Spinal cord (tissue), 10 donors: ENCODE data around the gene CSTF3. TPM values are rescaled to one million over a fixed set of nuclear protein-coding genes. Genes with fewer than 3 reads are reported as not detected.

ENCODE experiments used
- DNase-seq, 6 donors: peaks; one replicate each; pipeline versions ENCODE4 v3.0.0 to v3.0.0-alpha.2; 2013 to 2015; ENCODE audit warnings: low spot score in 6 of 6, low read depth in 4 of 6
- H3K27ac ChIP-seq: one replicate; pipeline ENCODE4 v1.5.1; 2013; ENCODE audit warnings: low read depth, low read length, control low read depth
- H3K27me3 ChIP-seq: one replicate; pipeline ENCODE4 v1.6.1; 2013; ENCODE audit warnings: low read length; ENCODE audit not compliant: control insufficient read depth, insufficient read depth
- H3K36me3 ChIP-seq: one replicate; pipeline ENCODE4 v1.6.1; 2013; ENCODE audit warnings: low read length; ENCODE audit not compliant: control insufficient read depth, insufficient read depth
- H3K4me1 ChIP-seq: one replicate; pipeline ENCODE4 v1.6.1; 2013; ENCODE audit warnings: low read length; ENCODE audit not compliant: control insufficient read depth, insufficient read depth
- H3K4me3 ChIP-seq: one replicate; pipeline ENCODE4 v1.5.1; 2013; ENCODE audit warnings: low read depth, low read length, control low read depth
- H3K9me3 ChIP-seq: one replicate; pipeline ENCODE4 v1.6.1; 2013; ENCODE audit warnings: low read length; ENCODE audit not compliant: control insufficient read depth, insufficient read depth
- WGBS: methylation state at CpG from one replicate; pipeline ENCODE4 v1.1.5; 2013; ENCODE audit warnings: missing lambda C conversion rate; ENCODE audit not compliant: insufficient coverage; 5-methylcytosine and 5-hydroxymethylcytosine counted together
- polyA plus RNA-seq, 2 donors: library from polyadenylated mRNA; unstranded; fragments of 120-200 nt; gene quantifications; one replicate each; pipeline ENCODE4 v1.2.1, GENCODE V29; 2013; ENCODE audit not compliant: insufficient read length in 2 of 2
- total RNA-seq, 2 donors: library from RNA; depleted of rRNA in 1 of 2; stranded (reverse); fragments of 120-200 nt in 1 of 2; fragments of >200 nt in 1 of 2; gene quantifications; one replicate each; pipeline versions ENCODE4 v1.2.3 to v1.2.4, GENCODE V29; 2013 to 2014
- donor health status: healthy.

The CSTF3 gene
- total and polyA plus RNA-seq, 4 donors = 24.3 to 75.3 (median 55.2) TPM

GRCh38 chr11:33110083-33110482, 51.2 kb downstream of the CSTF3 start:
- Histone ChIP-seq H3K4me1 (no peaks in the 10 kb centered on the region), H3K9me3 (no peaks in the 10 kb centered on the region), H3K27ac (no peak overlapping the region), H3K36me3 (no peaks in the 10 kb centered on the region), H3K4me3 (no peak overlapping the region), H3K27me3 (no peaks in the 10 kb centered on the region)
- no CpG with 5 or more reads among the region's 1 CpG for WGBS
- DNase-seq = peak in 1 of 6 donors; percentile 15

- Histone ChIP-seq H3K4me3 (no peak overlapping the region), H3K27ac (no peak overlapping the region), H3K36me3 (no peaks in the 10 kb centered on the region), H3K27me3 (no peaks in the 10 kb centered on the region), H3K9me3 (no peaks in the 10 kb centered on the region), H3K4me1 (no peaks in the 10 kb centered on the region)
- no peak for DNase-seq
Observed at GRCh38 chr11:33109294-33109895, 51.9 kb downstream of the CSTF3 start.

GRCh38 chr11:33103836-33104235, 57.4 kb downstream of the CSTF3 start:
- no peaks in the 10 kb centered on the region for H3K27me3 ChIP-seq
- DNase-seq = no peak
- H3K36me3 ChIP-seq = peaks cover 5% of the 10 kb centered on the region

GRCh38 chr11:33094157-33094556, 67.1 kb downstream of the CSTF3 start:
- no CpG with 5 or more reads among the region's 1 CpG for WGBS
- Histone ChIP-seq H3K27ac (no peak overlapping the region), H3K9me3 (no peaks in the 10 kb centered on the region), H3K36me3 (peaks cover 15% of the 10 kb centered on the region), H3K4me1 (no peaks in the 10 kb centered on the region), H3K4me3 (no peak overlapping the region), H3K27me3 (no peaks in the 10 kb centered on the region)
- no peak for DNase-seq

More at GRCh38 chr11:33103836-33104235, 57.4 kb downstream of the CSTF3 start:
- H3K9me3 ChIP-seq = no peaks in the 10 kb centered on the region
- no peak overlapping the region for H3K27ac ChIP-seq
- H3K4me3 ChIP-seq = no peak overlapping the region
- H3K4me1 ChIP-seq = no peaks in the 10 kb centered on the region

GRCh38 chr11:33089776-33090175, 71.5 kb downstream of the CSTF3 start:
- Histone ChIP-seq H3K27me3 (no peaks in the 10 kb centered on the region), H3K4me1 (no peaks in the 10 kb centered on the region), H3K9me3 (no peaks in the 10 kb centered on the region), H3K36me3 (peaks cover 10% of the 10 kb centered on the region), H3K27ac (no peak overlapping the region), H3K4me3 (no peak overlapping the region)
- no peak for DNase-seq

- Histone ChIP-seq H3K27me3 (no peaks in the 10 kb centered on the region), H3K4me1 (no peaks in the 10 kb centered on the region), H3K36me3 (peaks cover 23% of the 10 kb centered on the region), H3K27ac (no peak overlapping the region), H3K4me3 (no peak overlapping the region), H3K9me3 (no peaks in the 10 kb centered on the region)
- no peak for DNase-seq
- WGBS = 86% methylated on average over 1 of the region's 1 CpG
Observed at GRCh38 chr11:33086017-33086416, 75.3 kb downstream of the CSTF3 start.

GRCh38 chr11:33083918-33084317, 77.4 kb downstream of the CSTF3 start:
- Histone ChIP-seq H3K27me3 (no peaks in the 10 kb centered on the region), H3K9me3 (no peaks in the 10 kb centered on the region), H3K4me3 (no peak overlapping the region), H3K36me3 (peaks cover 32% of the 10 kb centered on the region), H3K27ac (no peak overlapping the region), H3K4me1 (no peaks in the 10 kb centered on the region)
- no peak for DNase-seq
- no CpG with 5 or more reads among the region's 1 CpG for WGBS

GRCh38 chr11:33072465-33072864, 88.8 kb downstream of the CSTF3 start:
- H3K4me1 ChIP-seq = no peaks in the 10 kb centered on the region
- H3K36me3 ChIP-seq = peaks cover 74% of the 10 kb centered on the region
- H3K9me3 ChIP-seq = no peaks in the 10 kb centered on the region
- H3K27ac ChIP-seq = no peak overlapping the region
- H3K4me3 ChIP-seq = no peak overlapping the region
- no peak for DNase-seq
- 90% methylated on average over 2 of the region's 8 CpGs for WGBS
- no peaks in the 10 kb centered on the region for H3K27me3 ChIP-seq

- no peaks in the 10 kb centered on the region for H3K9me3 ChIP-seq
- peaks cover 4% of the 10 kb centered on the region for H3K4me1 ChIP-seq
- WGBS = 100% methylated on average over 11 of the region's 17 CpGs
- H3K4me3 ChIP-seq = no peak overlapping the region
- peaks cover 74% of the 10 kb centered on the region for H3K36me3 ChIP-seq
- DNase-seq = no peak
- H3K27me3 ChIP-seq = no peaks in the 10 kb centered on the region
- H3K27ac ChIP-seq = no peak overlapping the region
Observed at GRCh38 chr11:33068611-33069340, 92.5 kb downstream of the CSTF3 start.

GRCh38 chr11:33067294-33067693, 94.0 kb downstream of the CSTF3 start:
- peaks cover 68% of the 10 kb centered on the region for H3K36me3 ChIP-seq
- no peak overlapping the region for H3K27ac ChIP-seq
- no peak for DNase-seq

More at GRCh38 chr11:33067294-33067693, 94.0 kb downstream of the CSTF3 start:
- H3K9me3 ChIP-seq = no peaks in the 10 kb centered on the region
- peaks cover 4% of the 10 kb centered on the region for H3K4me1 ChIP-seq
- H3K27me3 ChIP-seq = no peaks in the 10 kb centered on the region
- 98% methylated on average over 3 of the region's 3 CpGs for WGBS
- H3K4me3 ChIP-seq = no peak overlapping the region
